Muscle layer of colon (tissue), 2 donors: ENCODE results near the gene KIAA2012.

Source experiments
- H3K27ac ChIP-seq: one replicate; pipeline ENCODE4 v1.7.0; 2013; ENCODE audit warnings: low read depth, mild to moderate bottlenecking, low read length, moderate library complexity
- H3K27me3 ChIP-seq, 2 donors: one replicate each; pipeline ENCODE4 v1.7.0; 2013; ENCODE audit warnings: low read length in 2 of 2, mild to moderate bottlenecking in 2 of 2; ENCODE audit not compliant: insufficient read depth in 2 of 2, control insufficient read depth in 1 of 2
- H3K36me3 ChIP-seq: one replicate; pipeline ENCODE4 v1.7.0; 2013; ENCODE audit warnings: mild to moderate bottlenecking, low read length; ENCODE audit not compliant: insufficient read depth
- H3K4me1 ChIP-seq: one replicate; pipeline ENCODE4 v1.7.0; 2013; ENCODE audit warnings: mild to moderate bottlenecking, low read length; ENCODE audit not compliant: insufficient read depth
- H3K4me3 ChIP-seq, 2 donors: one replicate each; pipeline ENCODE4 v1.7.0; 2013; ENCODE audit warnings: low read length in 2 of 2, low read depth in 1 of 2, mild to moderate bottlenecking in 1 of 2, moderate library complexity in 1 of 2
- H3K9ac ChIP-seq: one replicate; pipeline ENCODE4 v1.7.0; 2013; ENCODE audit warnings: low read length
- H3K9me3 ChIP-seq: one replicate; pipeline ENCODE4 v1.7.0; 2013; ENCODE audit warnings: mild to moderate bottlenecking, low read length
- donor health status: abdominal sarcoma.
- donor health status: Adenocarcinoma of cecum.

The KIAA2012 gene

DNA sequence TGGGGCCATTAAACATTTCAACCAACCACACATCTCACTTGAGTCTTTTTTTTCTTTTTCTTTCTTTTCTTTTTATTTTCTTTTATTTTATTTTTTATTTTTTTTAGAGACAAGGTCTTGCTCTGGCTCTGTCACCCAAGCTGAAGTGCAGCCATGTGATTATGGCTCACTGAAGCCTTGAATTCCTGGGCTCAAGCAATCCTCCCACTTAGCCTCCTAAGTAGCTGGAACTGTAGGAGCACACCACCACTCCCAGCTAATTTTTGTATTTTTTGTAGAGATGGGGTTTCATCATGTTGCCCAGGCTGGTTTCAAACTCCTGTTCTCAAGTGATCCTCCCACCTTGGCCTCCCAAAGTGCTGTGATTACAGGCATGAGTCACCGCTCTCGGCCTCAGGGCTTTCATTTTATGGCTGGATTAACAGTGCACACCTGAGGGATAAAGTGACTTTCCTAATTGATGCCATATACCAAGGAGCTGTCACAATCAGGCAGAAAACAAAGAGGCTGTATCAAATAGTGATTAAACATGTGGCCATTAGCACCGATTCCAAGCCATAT, 21.5 kb downstream of the KIAA2012 start:
- Histone ChIP-seq H3K36me3 (no peaks in the 10 kb centered on the region), H3K27ac (no peak overlapping the region), H3K4me1 (peaks cover 25% of the 10 kb centered on the region), H3K9ac (no peak overlapping the region), H3K27me3 (no peaks in the 10 kb centered on the region), H3K4me3 (no peak overlapping the region), H3K9me3 (no peaks in the 10 kb centered on the region)

DNA sequence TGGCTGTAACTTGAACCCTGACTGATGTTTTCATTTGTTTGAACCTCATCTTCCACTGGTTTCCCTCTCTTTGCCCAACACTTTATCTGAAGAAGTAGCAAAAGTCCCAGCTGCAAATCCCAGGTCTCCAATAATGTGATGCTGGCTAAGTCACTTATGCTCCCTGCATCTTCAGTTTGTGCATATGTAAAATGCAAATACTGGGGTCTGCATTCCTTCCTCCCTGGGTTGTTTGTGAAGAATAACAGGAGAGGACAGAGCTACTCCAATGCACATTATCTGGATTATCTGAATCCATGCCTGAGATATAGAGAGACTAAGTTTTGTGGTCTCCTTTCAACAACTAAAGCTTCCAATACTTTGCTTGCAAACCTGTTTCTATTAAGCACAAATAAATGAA, 22.2 kb downstream of the KIAA2012 start:
- no peak overlapping the region for H3K27ac ChIP-seq
- H3K9ac ChIP-seq = no peak overlapping the region
- no peaks in the 10 kb centered on the region for H3K27me3 ChIP-seq
- H3K4me1 ChIP-seq = peaks cover 18% of the 10 kb centered on the region
- H3K9me3 ChIP-seq = no peaks in the 10 kb centered on the region
- no peak overlapping the region for H3K4me3 ChIP-seq
- no peaks in the 10 kb centered on the region for H3K36me3 ChIP-seq

DNA sequence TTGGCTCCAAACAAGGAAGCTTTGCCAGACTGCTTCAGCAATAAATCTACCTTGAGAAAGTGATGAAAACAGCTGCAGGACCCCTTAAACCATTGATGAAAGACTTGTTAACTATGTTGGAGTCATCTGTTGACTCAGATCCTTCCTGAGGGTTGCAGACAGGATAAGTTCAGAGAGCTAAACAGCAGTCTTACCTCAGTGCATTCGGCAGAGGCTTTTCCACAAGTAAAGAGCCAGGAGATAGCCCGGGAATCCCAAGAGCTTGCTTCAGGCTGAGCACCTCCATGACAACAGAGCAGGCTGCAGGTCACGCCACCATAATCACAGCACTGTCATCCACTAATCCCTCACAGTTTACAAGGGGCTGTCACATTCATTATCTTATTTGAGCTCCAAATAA, 23.7 kb downstream of the KIAA2012 start:
- Histone ChIP-seq H3K9me3 (no peaks in the 10 kb centered on the region), H3K36me3 (no peaks in the 10 kb centered on the region), H3K4me3 (no peak overlapping the region), H3K27me3 (no peaks in the 10 kb centered on the region), H3K9ac (no peak overlapping the region), H3K27ac (no peak overlapping the region), H3K4me1 (peaks cover 3% of the 10 kb centered on the region)

DNA sequence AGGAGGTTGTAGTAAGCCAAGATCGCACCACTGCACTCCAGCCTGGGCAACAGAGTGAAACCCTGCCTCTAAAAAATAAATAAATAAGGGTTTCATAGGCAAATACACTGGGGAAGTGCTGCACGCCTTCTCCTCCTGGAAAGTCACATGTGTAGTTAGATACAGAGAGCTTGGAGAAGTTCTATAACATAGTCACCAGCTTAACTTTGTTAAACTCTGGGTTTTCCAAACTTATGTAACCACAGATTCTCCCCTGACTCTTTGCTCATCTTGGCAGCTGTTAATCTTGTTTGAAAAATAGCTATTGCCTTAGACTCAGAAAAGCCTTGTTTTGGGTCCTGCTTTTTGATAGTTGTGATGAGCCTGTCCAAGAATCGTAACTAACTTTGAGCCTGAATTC, 25.2 kb downstream of the KIAA2012 start:
- Histone ChIP-seq H3K27ac (no peak overlapping the region), H3K27me3 (no peaks in the 10 kb centered on the region), H3K4me1 (peaks cover 6% of the 10 kb centered on the region), H3K9ac (no peak overlapping the region), H3K36me3 (no peaks in the 10 kb centered on the region), H3K9me3 (no peaks in the 10 kb centered on the region), H3K4me3 (no peak overlapping the region)

DNA sequence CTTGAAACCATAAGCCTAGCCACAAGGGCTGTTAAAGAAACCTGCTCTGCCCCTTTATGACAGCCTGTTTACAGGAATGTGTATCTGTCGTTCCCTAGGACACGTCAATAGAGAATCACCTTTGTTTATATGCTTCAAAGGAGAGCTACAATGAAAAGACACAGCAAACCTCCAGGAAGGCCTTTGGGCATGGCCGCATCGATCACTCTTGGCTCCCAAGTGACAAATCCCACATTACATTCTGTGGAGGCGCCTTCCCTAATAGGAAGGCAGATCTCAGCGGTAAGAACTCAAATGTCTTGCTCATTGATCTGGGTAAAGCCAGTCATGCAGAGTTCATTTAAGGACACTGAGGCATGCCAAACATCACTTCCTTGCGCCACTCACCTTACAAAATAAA, 26.5 kb downstream of the KIAA2012 start:
- no peaks in the 10 kb centered on the region for H3K27me3 ChIP-seq
- no peak overlapping the region for H3K9ac ChIP-seq
- no peaks in the 10 kb centered on the region for H3K9me3 ChIP-seq
- no peak overlapping the region for H3K4me3 ChIP-seq
- no peak overlapping the region for H3K27ac ChIP-seq
- H3K36me3 ChIP-seq = no peaks in the 10 kb centered on the region
- H3K4me1 ChIP-seq = peaks cover 6% of the 10 kb centered on the region

DNA sequence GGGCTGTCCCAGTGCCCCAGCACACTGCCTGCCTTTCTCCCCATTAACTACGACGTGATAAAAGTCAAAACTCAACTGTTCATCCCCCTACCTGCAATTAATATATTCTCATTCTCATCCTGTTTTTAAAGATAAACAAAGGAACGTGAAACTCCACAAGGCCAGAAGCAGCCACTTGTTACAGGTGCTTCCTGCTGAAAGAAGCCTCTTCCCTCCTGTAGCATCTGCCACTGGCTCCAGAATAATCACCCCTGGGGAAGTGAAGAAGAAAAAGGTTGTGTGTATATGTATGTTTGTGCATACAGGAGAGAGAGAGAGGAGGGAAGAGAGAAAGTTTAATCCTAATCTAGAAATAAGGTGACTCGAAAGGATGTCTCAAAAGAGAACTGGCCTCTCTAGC, 27.1 kb downstream of the KIAA2012 start:
- no peak overlapping the region for H3K27ac ChIP-seq

DNA sequence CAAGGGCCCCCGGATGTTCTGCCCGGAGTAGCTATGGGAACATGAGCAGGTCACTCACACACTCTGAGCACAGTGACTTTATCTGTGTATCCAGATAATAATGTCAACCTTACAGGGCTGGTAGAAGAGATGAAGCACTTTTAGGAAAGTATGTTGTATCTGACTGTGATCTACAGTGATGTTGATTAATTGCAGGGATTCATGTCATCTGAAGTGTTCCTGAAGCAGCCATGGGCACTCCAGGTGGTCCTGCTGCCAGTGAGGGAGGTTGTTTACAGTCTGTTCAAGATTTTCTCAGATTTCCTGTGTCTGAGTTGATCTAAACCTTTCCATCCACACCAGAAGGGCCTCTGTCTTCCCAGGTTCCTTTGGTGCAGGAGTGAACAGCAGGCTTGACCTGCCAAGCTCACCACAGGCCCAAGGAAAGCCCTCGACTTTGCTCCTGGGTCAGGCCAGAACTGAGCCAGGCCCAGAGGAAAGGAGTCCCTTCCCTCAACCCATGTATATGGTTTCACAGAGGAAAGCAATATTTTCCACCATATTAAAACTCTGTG, 28.0 kb downstream of the KIAA2012 start:
- no peaks in the 10 kb centered on the region for H3K27me3 ChIP-seq
- H3K4me1 ChIP-seq = peaks cover 6% of the 10 kb centered on the region
- no peak overlapping the region for H3K27ac ChIP-seq
- no peak overlapping the region for H3K4me3 ChIP-seq
- no peaks in the 10 kb centered on the region for H3K9me3 ChIP-seq
- H3K36me3 ChIP-seq = no peaks in the 10 kb centered on the region
- H3K9ac ChIP-seq = no peak overlapping the region

More for the DNA sequence above, 27.1 kb downstream of the KIAA2012 start:
- no peak overlapping the region for H3K4me3 ChIP-seq
- peaks cover 6% of the 10 kb centered on the region for H3K4me1 ChIP-seq
- no peak overlapping the region for H3K9ac ChIP-seq
- H3K36me3 ChIP-seq = no peaks in the 10 kb centered on the region
- no peaks in the 10 kb centered on the region for H3K27me3 ChIP-seq
- no peaks in the 10 kb centered on the region for H3K9me3 ChIP-seq

DNA sequence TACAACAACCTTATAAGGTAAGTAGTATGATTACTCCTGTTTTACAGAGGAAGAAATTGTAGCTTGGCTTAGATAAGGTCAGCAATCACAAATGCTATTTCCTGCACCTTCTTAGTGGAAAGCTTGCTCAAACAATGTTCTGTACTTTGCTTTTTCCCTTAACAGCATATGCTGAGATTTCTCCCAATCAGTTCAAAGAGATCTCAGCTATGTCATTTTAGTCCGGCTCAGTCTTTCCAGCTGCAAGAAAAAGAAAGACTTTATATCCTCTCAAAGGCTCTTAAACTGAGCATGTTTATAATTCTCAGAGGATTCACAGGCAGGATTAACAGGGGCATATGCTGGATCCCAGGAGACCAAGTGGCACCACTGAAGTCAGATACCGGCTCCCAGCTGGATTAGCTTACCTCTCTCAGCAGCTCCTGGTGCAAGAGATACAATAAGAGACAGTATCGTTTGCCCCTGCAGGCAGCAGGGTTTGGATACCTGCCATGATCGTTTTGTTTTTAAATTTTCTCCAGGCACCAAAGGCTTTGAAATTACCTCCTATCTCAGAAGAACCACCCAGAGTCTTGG, 29.5 kb downstream of the KIAA2012 start:
- Histone ChIP-seq H3K4me3 (no peak overlapping the region), H3K9ac (no peak overlapping the region), H3K27ac (no peak overlapping the region), H3K27me3 (no peaks in the 10 kb centered on the region), H3K9me3 (no peaks in the 10 kb centered on the region), H3K36me3 (no peaks in the 10 kb centered on the region), H3K4me1 (peaks cover 6% of the 10 kb centered on the region)

DNA sequence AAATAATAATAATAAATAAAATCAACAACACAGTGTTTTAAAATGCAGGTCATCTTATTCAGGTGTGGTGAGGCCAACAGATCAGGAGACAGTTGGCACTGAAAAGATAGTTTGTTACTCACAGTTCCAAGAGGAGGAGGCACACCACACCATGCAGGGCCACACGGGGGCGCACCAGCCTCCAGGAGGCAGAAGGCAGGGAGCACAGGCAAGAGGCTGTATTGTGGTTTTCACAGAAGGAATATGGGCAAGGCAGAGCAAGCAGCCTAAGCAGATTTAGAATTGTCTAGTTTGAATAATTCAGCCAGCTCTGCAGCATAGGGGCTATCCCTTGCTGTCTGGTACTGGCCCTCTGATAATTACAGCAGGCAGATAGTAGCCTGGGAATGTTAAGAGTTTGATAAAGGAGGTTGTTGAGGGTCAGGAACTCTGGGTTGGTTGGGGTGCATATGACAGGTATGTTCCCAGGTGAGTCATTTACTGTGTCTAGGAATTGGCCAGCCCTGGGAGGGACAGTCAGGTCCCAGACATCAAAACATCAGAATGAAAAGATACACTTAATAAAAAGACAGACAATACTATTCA, 31.3 kb downstream of the KIAA2012 start:
- Histone ChIP-seq H3K9me3 (no peaks in the 10 kb centered on the region), H3K4me1 (peaks cover 6% of the 10 kb centered on the region), H3K36me3 (no peaks in the 10 kb centered on the region), H3K9ac (no peak overlapping the region), H3K4me3 (no peak overlapping the region), H3K27me3 (no peaks in the 10 kb centered on the region), H3K27ac (no peak overlapping the region)

DNA sequence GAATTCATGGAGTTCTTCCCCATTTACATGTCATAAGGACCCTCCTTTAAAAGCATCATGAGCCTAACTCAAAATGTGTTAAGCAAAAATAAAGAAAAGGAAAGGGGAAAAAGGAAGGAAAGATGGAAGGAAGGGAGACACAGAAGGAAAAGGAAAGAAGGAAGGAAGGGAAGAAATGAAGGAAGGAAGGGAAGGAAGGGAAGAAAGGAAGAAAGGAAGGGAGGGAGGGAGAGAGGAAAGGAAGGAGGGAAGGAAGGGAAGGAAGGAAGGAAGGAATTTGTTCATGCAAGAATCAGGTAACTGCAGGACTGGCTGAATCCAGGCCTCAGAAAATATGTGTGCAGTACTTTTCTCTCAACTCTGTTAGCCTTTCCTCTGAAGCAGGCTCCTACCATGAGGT, 32.0 kb downstream of the KIAA2012 start:
- H3K4me3 ChIP-seq = no peak overlapping the region
- no peak overlapping the region for H3K9ac ChIP-seq
- no peak overlapping the region for H3K27ac ChIP-seq
- no peaks in the 10 kb centered on the region for H3K27me3 ChIP-seq
- H3K9me3 ChIP-seq = no peaks in the 10 kb centered on the region
- peaks cover 6% of the 10 kb centered on the region for H3K4me1 ChIP-seq
- H3K36me3 ChIP-seq = no peaks in the 10 kb centered on the region

DNA sequence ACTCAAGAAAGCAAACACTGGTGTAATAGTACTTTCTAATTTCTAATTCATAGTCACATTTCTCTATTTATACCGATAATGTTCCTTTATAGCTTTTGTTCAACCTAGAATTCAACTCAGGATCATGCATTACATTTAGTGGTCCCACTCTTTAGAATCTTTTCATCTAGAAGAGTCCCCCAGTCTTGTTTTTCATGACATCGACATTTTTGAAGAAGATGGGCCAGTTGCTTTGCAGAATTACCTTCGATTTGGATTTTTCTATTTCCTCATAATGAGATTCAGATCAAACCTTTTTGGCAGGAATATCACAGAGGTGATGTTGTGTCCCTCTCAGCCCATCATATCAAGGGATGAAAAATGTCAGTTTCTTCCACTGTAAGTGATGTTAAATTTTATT, 35.3 kb downstream of the KIAA2012 start:
- H3K4me3 ChIP-seq = no peak overlapping the region
- H3K9me3 ChIP-seq = no peaks in the 10 kb centered on the region
- H3K9ac ChIP-seq = no peak overlapping the region
- no peaks in the 10 kb centered on the region for H3K27me3 ChIP-seq
- H3K36me3 ChIP-seq = no peaks in the 10 kb centered on the region
- H3K27ac ChIP-seq = no peak overlapping the region
- H3K4me1 ChIP-seq = peaks cover under 1% of the 10 kb centered on the region
